DMS53 (cell line): ENCODE data around the gene DEDD2.
A peak's percentile ranks its signal among the peaks of the same experiment; 100 is the strongest.

Experiments
- DNase-seq: peaks from one replicate; lab custom pipeline; 2025; lab: John Stamatoyannopoulos, UW

Gene DEDD2

GRCh38 chr19:42170715-42171114 is 46.8 kb downstream of the DEDD2 start:
- DNase-seq: no peak

DNA sequence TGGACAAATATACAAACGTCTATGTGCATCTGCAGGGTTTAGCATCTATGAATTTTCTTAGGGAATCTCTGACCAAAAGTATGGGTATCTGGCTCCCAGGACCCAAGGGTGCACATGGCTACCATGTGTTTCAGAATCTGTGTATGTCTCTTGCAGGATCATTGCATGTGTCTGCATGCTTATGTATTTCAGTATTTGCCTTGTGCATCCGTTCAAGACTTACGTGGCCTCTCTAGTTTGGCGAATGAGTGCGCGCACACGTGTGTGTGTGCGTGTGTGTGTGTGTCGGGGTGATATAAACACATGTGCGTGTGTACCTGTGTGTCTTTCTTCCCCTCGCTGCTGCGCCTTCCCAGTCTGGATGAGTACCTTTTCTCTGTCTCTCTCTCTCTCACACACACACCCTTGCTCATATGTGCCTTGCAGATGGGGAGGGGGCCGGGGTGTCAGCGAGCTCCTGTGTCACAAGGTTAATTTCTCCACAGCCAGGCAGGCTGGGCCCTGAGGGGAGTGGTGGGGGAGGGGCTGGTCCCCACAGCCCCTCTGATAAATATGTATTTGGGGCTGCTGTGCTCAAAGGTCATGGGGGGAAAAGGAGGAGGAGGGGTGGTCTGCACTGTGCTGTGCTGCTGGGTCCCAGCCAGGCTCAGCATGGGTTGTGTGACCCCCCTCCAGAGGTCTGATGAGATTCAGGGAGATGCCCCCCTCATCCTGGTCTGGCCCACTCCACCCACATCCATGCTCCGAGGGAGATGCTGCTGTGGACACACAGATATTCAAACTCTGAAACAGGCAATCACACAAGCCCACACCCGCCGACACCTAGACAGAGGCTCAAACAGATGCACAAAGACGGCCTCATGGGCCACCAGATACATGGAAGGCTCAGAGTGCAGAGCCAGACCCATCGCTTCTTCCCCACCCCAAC is 47.7 kb downstream of the DEDD2 start:
- no peak for DNase-seq

GRCh38 chr19:42168206-42168605 is 49.3 kb downstream of the DEDD2 start:
- no peak for DNase-seq

DNA sequence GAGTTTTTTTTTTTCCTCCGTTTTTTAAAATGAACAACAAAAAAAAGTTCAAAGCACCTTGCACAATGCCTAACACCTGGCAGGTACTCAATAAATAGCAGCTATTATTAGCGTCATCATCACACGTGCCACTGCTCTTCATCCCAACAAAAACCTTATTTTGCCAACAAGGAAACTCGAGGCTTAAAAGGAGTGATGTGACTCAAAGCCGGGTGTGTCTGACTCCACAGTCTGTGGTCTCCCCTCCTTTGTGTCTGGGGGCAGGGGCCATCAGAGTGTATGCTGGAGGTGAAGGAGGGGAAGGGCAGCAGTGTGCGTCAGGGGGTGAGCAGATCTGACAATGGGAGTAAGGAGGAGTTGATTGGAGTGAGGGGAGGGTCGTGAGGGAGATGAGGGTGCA is 51.2 kb downstream of the DEDD2 start:
- DNase-seq: peak; percentile 80

DNA sequence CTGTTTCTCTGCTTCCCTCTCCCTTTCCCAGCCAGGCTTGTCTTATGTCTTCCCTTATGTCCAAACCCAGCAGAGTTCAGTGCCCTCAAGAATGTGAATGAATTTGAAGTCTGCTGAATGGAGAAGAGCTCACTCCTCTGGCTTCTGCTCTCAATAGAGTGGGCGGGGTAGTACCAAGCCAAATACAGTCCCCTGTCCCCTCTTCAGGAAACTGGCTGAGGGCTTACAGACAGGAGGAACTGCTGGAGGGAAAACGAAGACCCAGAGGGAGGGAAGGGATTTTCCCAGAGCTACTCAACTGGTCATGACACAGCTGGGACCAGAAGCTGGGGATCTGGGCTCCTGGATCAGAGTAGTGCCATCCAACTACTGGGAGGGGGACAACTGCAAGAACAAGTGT is 52.3 kb downstream of the DEDD2 start:
- peak; percentile 46 for DNase-seq

DNA sequence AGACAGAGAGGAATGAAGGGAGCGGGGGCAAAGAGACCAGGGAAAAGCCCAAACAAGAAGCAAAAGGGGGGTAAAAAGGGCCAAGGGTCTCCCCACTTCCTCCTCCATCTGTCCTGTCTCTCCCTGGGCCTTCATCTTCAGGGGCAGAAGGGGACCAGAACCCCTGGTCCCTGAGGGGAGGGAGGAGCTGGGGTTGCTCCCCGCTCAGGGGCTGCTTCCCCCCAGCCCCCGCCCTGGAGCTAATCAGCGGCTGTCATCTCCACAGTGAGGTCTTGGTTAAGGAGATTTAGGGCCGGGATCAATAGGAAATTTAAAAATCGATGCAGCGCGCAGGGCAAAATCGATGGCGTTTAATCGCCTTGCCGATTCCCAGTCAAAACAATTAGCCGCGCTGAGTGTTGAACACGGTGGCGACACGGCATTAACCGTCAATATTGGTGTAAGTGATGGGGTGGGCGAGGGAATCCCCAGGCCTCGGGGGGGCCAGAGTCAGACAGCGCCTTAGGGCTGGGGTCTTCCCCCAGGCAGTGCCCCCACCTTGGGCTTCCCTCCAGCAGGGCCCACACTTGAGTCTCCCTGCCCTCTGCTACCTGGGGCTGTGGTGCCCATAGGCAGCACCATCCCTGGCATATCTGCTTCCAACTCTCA is 55.7 kb downstream of the DEDD2 start:
- no peak for DNase-seq

GRCh38 chr19:42159942-42160341 is 57.5 kb downstream of the DEDD2 start:
- DNase-seq: no peak

DNA sequence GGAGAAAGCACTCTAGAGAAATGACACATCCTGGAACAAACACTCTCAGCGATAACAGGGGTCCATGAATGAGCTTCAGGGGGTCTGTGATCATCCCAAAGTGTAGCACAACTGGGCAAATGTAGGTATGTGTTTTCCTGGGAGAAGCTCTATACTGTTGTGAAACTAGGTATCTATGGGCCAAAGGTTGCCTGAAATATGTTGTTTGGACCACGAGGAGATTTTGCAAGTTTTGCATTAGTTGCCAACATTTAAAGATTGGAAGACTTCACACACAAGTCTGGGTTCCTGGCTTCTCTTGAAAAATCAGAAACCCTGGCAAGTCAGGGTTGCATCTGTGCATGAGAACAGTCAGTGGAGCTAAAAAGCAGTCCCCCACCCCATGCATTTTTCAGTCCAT is 58.6 kb downstream of the DEDD2 start:
- no peak for DNase-seq

GRCh38 chr19:42156571-42156970 is 60.9 kb downstream of the DEDD2 start:
- no peak for DNase-seq

DNA sequence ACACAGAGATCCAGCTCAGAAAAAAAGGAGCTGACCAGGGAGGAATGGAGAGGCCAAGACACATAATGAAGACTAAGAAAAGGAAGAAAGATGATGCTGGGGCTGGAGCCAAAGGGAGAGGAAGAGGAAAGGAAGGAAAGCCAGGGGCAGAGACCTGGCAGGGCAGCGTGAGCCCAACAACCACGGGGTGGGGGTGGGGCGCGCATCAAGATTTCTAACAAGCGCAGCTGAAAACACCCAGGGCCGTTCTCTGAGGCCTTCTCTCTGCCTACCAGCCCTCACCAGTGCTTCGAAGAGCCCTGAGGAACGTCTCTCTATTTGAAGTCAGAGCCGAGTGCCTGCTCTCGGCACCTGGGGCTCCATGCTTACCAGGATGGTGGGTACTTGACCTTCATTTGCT is 61.7 kb downstream of the DEDD2 start:
- no peak for DNase-seq

DNA sequence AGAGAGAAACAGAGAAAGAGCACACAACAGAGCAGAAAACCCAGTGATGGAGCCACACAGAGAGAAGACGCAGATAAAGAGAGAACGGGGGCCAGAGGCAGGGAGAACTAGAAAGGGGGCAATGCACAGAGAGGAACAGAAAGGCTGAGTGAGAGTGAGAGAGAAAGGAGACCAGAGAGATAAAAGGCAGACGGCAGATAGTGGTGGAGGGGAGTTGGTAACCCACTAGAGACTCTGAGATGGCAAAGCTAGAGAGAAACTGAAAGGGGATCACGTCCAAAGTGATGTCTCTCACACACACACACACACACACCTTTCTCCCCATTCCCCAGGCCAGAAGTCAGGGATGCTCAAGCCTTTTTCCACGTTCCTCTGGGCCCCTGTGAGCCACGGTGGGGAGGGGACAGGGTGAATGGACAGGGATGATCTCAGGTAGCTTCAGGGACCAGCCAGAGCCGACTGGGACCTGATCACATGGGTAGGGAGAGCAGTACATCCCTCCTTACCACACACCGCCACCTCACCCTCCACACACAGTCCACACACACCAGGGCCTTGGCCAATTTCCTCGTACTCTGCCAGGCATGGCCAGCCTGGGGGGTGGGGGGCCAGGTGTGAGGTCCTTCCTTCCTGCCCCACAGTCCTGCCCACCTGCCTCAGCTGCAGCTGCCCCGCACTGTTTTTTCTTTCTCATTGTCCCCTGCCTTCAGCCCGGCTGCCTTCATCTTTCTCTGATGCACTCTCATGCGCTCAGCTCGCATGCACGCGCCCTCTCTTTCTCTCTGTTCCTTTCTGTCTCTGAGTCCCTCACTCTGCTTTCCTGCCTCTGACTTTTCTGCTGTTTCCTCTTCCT is 62.8 kb downstream of the DEDD2 start:
- DNase-seq: peak; percentile 48

GRCh38 chr19:42153672-42154433 is 63.6 kb downstream of the DEDD2 start:
- DNase-seq: no peak

DNA sequence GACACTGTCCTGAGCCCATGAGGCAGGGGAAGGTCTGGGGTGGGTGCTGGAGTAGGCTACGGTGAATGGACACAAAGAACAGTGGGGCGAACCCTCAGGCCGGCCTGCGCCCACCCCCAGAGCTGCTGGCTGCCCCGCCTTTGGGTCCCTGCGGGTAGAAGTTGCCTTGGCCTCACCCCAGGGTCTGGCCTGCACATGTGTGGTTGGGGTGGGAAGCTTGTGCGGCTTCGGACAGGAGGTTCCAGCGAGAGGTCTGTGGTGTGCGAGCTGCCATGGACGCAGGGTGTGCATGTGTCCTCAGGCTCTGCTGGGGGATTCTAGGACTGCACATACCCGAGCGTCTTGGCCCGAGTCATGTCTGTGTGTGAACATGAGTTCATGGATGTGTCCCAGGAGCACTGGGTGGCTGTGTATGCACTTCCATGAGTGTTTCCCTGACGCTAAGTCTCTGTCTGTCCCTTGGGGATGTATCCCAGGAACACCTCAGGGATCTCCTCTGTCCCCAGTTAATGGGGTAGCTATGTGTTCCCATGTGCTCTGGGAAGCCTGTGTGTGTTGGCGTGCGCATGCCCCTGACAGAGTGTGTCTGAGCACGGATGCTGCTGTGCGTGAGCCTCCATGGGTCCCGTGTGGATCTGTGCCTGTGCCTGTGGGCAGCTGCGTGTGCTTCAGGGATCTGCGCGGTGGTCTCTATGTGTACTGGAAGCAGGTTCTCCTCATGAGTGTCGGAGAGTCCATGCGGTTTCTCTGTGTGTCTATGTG is 64.4 kb downstream of the DEDD2 start:
- no peak for DNase-seq

GRCh38 chr19:42151782-42152684 is 65.4 kb downstream of the DEDD2 start:
- no peak for DNase-seq

DNA sequence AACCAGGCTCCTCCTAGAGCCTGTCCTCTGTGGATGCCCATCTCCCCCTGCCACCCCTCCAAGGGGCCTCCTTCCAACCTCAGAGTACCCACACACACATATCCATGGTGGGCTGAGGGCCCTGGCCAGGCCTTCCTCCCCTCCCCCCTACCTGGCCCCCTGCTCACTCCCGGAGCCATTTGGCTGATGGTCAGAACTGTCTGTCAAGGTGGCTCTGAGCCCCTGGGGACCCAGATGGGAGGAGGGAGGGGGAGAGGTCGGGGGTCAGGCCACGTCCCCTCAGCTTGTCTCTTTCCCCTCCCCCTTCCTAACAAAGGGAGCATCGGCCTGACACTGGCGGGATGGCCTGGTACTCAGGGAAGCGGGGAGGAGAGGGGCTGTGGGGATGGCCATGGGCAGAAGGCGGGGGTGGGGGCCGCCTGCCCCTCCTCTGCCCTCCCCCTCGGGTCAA is 66.5 kb downstream of the DEDD2 start:
- no peak for DNase-seq

DNA sequence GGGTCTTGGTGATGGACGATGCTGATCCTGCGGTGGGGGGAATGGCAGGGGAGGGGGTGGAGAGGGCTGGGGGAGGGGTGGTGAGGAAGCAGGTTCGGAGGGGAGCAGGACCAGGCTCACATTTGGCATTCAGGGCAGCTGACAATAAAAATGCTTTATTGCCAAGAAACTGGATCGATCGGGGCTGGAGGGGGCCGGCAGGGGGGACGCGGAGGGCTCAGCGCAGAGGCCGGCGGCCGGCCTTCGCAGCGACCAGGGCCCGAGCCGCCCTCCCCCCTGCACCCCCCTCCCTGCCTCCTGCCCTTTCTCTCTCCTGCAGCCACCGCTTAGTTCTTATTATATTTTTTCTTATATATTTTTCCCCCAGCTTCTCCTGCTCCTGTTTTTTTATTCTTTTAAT is 67.1 kb downstream of the DEDD2 start:
- no peak for DNase-seq

- DNase-seq: no peak
Observed at GRCh38 chr19:42149447-42150202, 67.9 kb downstream of the DEDD2 start.
